GM12878 (cell line): ENCODE measurements around the gene ASAP2. TPM values are rescaled to one million over a fixed set of nuclear protein-coding genes. Genes with fewer than 3 reads are reported as not detected.
A peak's percentile ranks its signal among the peaks of the same experiment; 100 is the strongest.

ENCODE experiments used
- ATAC-seq: fragments of 200-7000 bp; cut with Tn5 transposase; 3 replicates; pipeline ENCODE4 v1.9.1; 2020; ENCODE audit warnings: mild to moderate bottlenecking, moderate library complexity
- BruUV-seq: library from RNA; stranded (reverse); fragments of 400-500 nt; replicated peaks from 2 replicates; lab custom pipeline; 2021; lab: Mats Ljungman, UMichigan
- CTCF ChIA-PET: fragments of 300-600 bp; sonication (Branson Sonifier 250); formaldehyde crosslinking; extraction: SDS; loops from one replicate; lab custom pipeline; 2021; ENCODE audit warnings: inconsistent platforms; lab: Yijun Ruan, JAX
- POLR2A ChIA-PET: fragments of 350-600 bp; formaldehyde crosslinking; extraction: SDS; loops from one replicate; lab custom pipeline; 2021; ENCODE audit warnings: inconsistent platforms; lab: Charles Lee
- RAD21 ChIA-PET: fragments of 300-600 bp; sonication (Branson Sonifier 250); formaldehyde crosslinking; loops from one replicate; lab custom pipeline; 2023; ENCODE audit warnings: antibody characterized with exemption; ENCODE audit not compliant: unreplicated experiment; lab: Charles Lee
- SMC1A ChIA-PET: fragments of 300-600 bp; sonication (Branson Sonifier 250); formaldehyde crosslinking; loops from one replicate; lab custom pipeline; 2023; ENCODE audit not compliant: unreplicated experiment, uncharacterized antibody; lab: Charles Lee
- DNase-seq: peaks from one replicate; pipeline ENCODE4 v3.0.0-alpha.2; 2011; ENCODE audit warnings: low read depth, low spot score
- FAIRE-seq: peaks from 3 replicates; lab custom pipeline; 2011; peaks lifted over from hg19 to GRCh38; lab: Jason Lieb, UNC
- H2AFZ ChIP-seq: 2 replicates; pipeline ENCODE4 v1.6.0; 2011; ENCODE audit warnings: low read depth, low read length, control low read depth; ENCODE audit not compliant: control insufficient read depth
- H3K27ac ChIP-seq: 2 replicates; pipeline ENCODE4 v1.5.1; 2011; ENCODE audit warnings: control low read depth; ENCODE audit not compliant: control insufficient read depth, insufficient read depth
- H3K27me3 ChIP-seq, 2 experiments: replicated peaks in 1 of 2; 2 replicates each; pipeline versions ENCODE4 v1.6.0 to v1.6.1; 2011; ENCODE audit warnings: low read length in 1 of 2; ENCODE audit not compliant: control insufficient read depth in 2 of 2, insufficient read depth in 2 of 2
- H3K36me3 ChIP-seq, 2 experiments: 2 replicates each; pipeline ENCODE4 v1.5.1; 2011; ENCODE audit warnings: low read length in 1 of 2; ENCODE audit not compliant: control insufficient read depth in 2 of 2, insufficient read depth in 2 of 2
- H3K4me1 ChIP-seq: 2 replicates; pipeline ENCODE4 v1.6.1; 2011; ENCODE audit warnings: mild to moderate bottlenecking, low read length, moderate library complexity, mixed read lengths; ENCODE audit not compliant: control insufficient read depth, insufficient read depth
- H3K4me2 ChIP-seq: 2 replicates; pipeline ENCODE4 v1.6.0; 2011; ENCODE audit warnings: control low read depth; ENCODE audit not compliant: control insufficient read depth, insufficient read depth
- H3K4me3 ChIP-seq: fragments of 200-600 bp; sonication (generic); 2 replicates; pipeline ENCODE4 v1.5.1; 2016
- H3K79me2 ChIP-seq: 2 replicates; pipeline ENCODE4 v1.6.0; 2011; ENCODE audit warnings: low read length; ENCODE audit not compliant: control insufficient read depth, insufficient read depth
- H3K9ac ChIP-seq: 2 replicates; pipeline ENCODE4 v1.8.0; 2011; ENCODE audit warnings: low read length, control low read depth, mixed read lengths; ENCODE audit not compliant: control insufficient read depth, insufficient read depth
- H3K9me3 ChIP-seq: replicated peaks from 3 replicates; pipeline ENCODE4 v1.5.1; 2011; ENCODE audit warnings: mild to moderate bottlenecking, low read length; ENCODE audit not compliant: control insufficient read depth, insufficient read depth
- H4K20me1 ChIP-seq: 2 replicates; pipeline ENCODE4 v1.6.0; 2011; ENCODE audit not compliant: control insufficient read depth, insufficient read depth
- BCLAF1 ChIP-seq: fragments of 450-650 bp; IDR thresholded peaks from 2 replicates; pipeline ENCODE4 v1.6.1; 2017; ENCODE audit warnings: antibody characterized with exemption, mild to moderate bottlenecking, moderate library complexity
- DPF2 ChIP-seq: fragments of 450-650 bp; IDR thresholded peaks from 2 replicates; pipeline ENCODE4 v1.6.1; 2017; ENCODE audit warnings: mild to moderate bottlenecking
- ETV6 ChIP-seq, 2 experiments: fragments of 450-650 bp in 1 of 2; IDR thresholded peaks in 1 of 2; conservative IDR thresholded peaks in 1 of 2; 2 replicates each; pipeline ENCODE4 v1.6.1; 2014; ENCODE audit warnings: antibody characterized with exemption in 1 of 2, borderline replicate concordance in 1 of 2, low read depth in 1 of 2, mild to moderate bottlenecking in 1 of 2, moderate library complexity in 1 of 2
- EZH2 ChIP-seq: IDR thresholded peaks from 2 replicates; pipeline ENCODE4 v1.6.1; 2012; ENCODE audit warnings: low read depth, mild to moderate bottlenecking, control low read depth, inconsistent platforms, low read length, borderline replicate concordance; ENCODE audit not compliant: control insufficient read depth
- FOXM1 ChIP-seq: IDR thresholded peaks from 2 replicates; pipeline ENCODE4 v1.6.1; 2012; ENCODE audit warnings: low read depth, mild to moderate bottlenecking, inconsistent platforms, low read length, moderate library complexity
- GATAD2B ChIP-seq: fragments of 450-650 bp; conservative IDR thresholded peaks from 2 replicates; pipeline ENCODE4 v1.6.1; 2017; ENCODE audit warnings: low read depth, mild to moderate bottlenecking, moderate library complexity
- MEF2A ChIP-seq: IDR thresholded peaks from 2 replicates; pipeline ENCODE4 v1.6.1; 2011; ENCODE audit warnings: low read depth, mild to moderate bottlenecking, low read length, moderate library complexity; ENCODE audit not compliant: insufficient read depth
- PAX5 ChIP-seq: IDR thresholded peaks from 2 replicates; pipeline ENCODE4 v1.6.1; 2011; ENCODE audit warnings: low read depth, low read length, borderline replicate concordance
- PKNOX1 ChIP-seq: fragments of 450-650 bp; IDR thresholded peaks from 2 replicates; pipeline ENCODE4 v1.6.1; 2016; ENCODE audit warnings: mild to moderate bottlenecking
- POU2F2 ChIP-seq: IDR thresholded peaks from 3 replicates; pipeline ENCODE4 v1.6.1; 2011; ENCODE audit warnings: low read depth, mild to moderate bottlenecking, low read length, borderline replicate concordance
- SIX5 ChIP-seq: IDR thresholded peaks from 2 replicates; pipeline ENCODE4 v1.6.1; 2011; ENCODE audit warnings: mild to moderate bottlenecking, low read depth, low read length, moderate library complexity; ENCODE audit not compliant: severe bottlenecking
- ZBTB33 ChIP-seq: fragments of 450-650 bp; IDR thresholded peaks from 2 replicates; pipeline ENCODE4 v1.6.1; 2017; ENCODE audit warnings: mild to moderate bottlenecking
- WGBS: methylation state at CpG from one replicate; pipeline ENCODE4 v1.1.6; 2016; ENCODE audit warnings: low lambda C conversion rate; ENCODE audit not compliant: insufficient replicate concordance, insufficient coverage; ENCODE audit errors: missing lambda C conversion rate; 5-methylcytosine and 5-hydroxymethylcytosine counted together
- in situ Hi-C: fragments of 300-500 bp; cut with MboI; formaldehyde crosslinking; loops from 9 replicates; pipeline ENCODE4 v1.14.3; 2018; ENCODE audit warnings: mixed read lengths
- intact Hi-C: fragments of 100-400 bp; cut with micrococcal nuclease; formaldehyde crosslinking; loops from one replicate; pipeline ENCODE4 v1.14.2; 2022; ENCODE audit not compliant: unreplicated experiment
- polyA plus RNA-seq, 11 experiments: library from polyadenylated mRNA; depleted of rRNA in 4 of 11; unstranded in 6 of 11; stranded (reverse) in 5 of 11; fragments of >200 nt; fragmentation: Nextera tagmentation in 4 of 11; fragmentation: Illumina TruSeq in 1 of 11; extraction: Ambion mirVana in 4 of 11; extraction: Trizol in 1 of 11; gene quantifications; 1 replicate in 1 of 11; 2 replicates in 10 of 11; pipeline versions ENCODE4 v1.2.1 to v1.2.3, GENCODE V29; 2011 to 2016; ENCODE audit warnings: inconsistent platforms in 2 of 11, missing spikeins in 2 of 11, low read depth in 1 of 11
- total RNA-seq, 4 experiments: library from RNA; depleted of rRNA in 3 of 4; stranded (reverse); fragments of >200 nt in 3 of 4; fragmentation: Illumina TruSeq in 1 of 4; extraction: Trizol in 1 of 4; gene quantifications; 2 replicates each; pipeline versions ENCODE4 v1.2.1 to v1.2.3, GENCODE V29; 2013 to 2021

The ASAP2 gene
- total and polyA plus RNA-seq, 10 of the 15 experiments (the other 5 are each of a cell fraction or from before 2014, with no cell fraction given): 0.05 to 0.27 (median 0.07) TPM; not detected in 4

- no peak overlapping the region for H2AFZ ChIP-seq
- no peaks in the 10 kb centered on the region for H4K20me1 ChIP-seq
- no peaks in the 10 kb centered on the region for H3K79me2 ChIP-seq
- DNase-seq: peak; percentile 4
- in situ Hi-C loops: no loop called here
- H3K4me2 ChIP-seq: no peak overlapping the region
- no peak overlapping the region for H3K9ac ChIP-seq
- ChIA-PET RAD21 (no interaction called here), SMC1A (no interaction called here), CTCF (no interaction called here), POLR2A (interaction anchor here (0.5 kb wide), 1 partner anchor 507 kb away, joined by 5 read pairs; no protein-coding TSS in a partner anchor)
- intact Hi-C loops: no loop called here
- H3K4me1 ChIP-seq: no peaks in the 10 kb centered on the region
- H3K36me3 ChIP-seq: no peaks in the 10 kb centered on the region
- no TSS peak for BruUV-seq
- FAIRE-seq: no peak
- H3K4me3 ChIP-seq: no peak overlapping the region
- peak; percentile 45 for ATAC-seq
- TF ChIP-seq GATAD2B (no peak), PAX5 (no peak), SIX5 (no peak), ETV6 (conservative IDR thresholded peaks at IDR 0.05 in 1 of 2, IDR thresholded peaks at IDR 0.05 in 1 of 2; ENCODE audit: borderline replicate concordance in 1 of 2, low read depth in 1 of 2) (no peak), EZH2 (no peak), ZBTB33 (no peak), FOXM1 (no peak), PKNOX1 (no peak), BCLAF1 (no peak), DPF2 (no peak), MEF2A (no peak), POU2F2 (no peak)
- no peaks in the 10 kb centered on the region; a peak in 2 of 4 replicates for H3K27me3 ChIP-seq
- no peak overlapping the region for H3K27ac ChIP-seq
- no peaks in the 10 kb centered on the region; the same call in 2 of the 3 replicates for H3K9me3 ChIP-seq
- 0% methylated on average over 2 of the region's 2 CpGs for WGBS
Measured at GRCh38 chr2:9187620-9188214, 18.9 kb upstream of the ASAP2 start.
